WTC11 (cell line): ENCODE data around the gene PITPNC1. TPM values are rescaled to one million over a fixed set of nuclear protein-coding genes. Genes with fewer than 3 reads are reported as not detected.
"Not testable (repeated sequence)": the region's sequence is repeated elsewhere in the genome, so short reads cannot be mapped to it uniquely, and the experiment has no call there.

ENCODE experiments used
- ATAC-seq: fragments of 200-7000 bp; cut with Tn5 transposase; 2 replicates; pipeline ENCODE4 v1.10.0; 2021; ENCODE audit warnings: mild to moderate bottlenecking, moderate library complexity
- CTCF ChIA-PET: fragments of 300-600 bp; sonication (Branson Sonifier 250); formaldehyde crosslinking; loops from one replicate; lab custom pipeline; 2021; ENCODE audit warnings: antibody characterized with exemption; lab: Charles Lee
- POLR2A ChIA-PET: fragments of 350-600 bp; sonication (Branson Sonifier 250); formaldehyde crosslinking; loops from one replicate; lab custom pipeline; 2021; ENCODE audit warnings: antibody characterized with exemption; lab: Charles Lee
- DNase-seq: peaks from one replicate; pipeline ENCODE4 v3.0.0; 2021; ENCODE audit warnings: low spot score
- H3K27ac Mint-ChIP-seq: 2 replicates; pipeline ENCODE4 v1.8.0; 2021; ENCODE audit warnings: mixed read lengths
- H3K27me3 Mint-ChIP-seq: 2 replicates; pipeline ENCODE4 v1.8.0; 2021; ENCODE audit warnings: low read depth, mild to moderate bottlenecking, moderate library complexity, mixed read lengths
- H3K36me3 Mint-ChIP-seq: 2 replicates; pipeline ENCODE4 v1.8.0; 2021; ENCODE audit warnings: mixed read lengths
- H3K4me1 Mint-ChIP-seq: 2 replicates; pipeline ENCODE4 v1.8.0; 2022; ENCODE audit warnings: mixed read lengths
- H3K4me3 Mint-ChIP-seq: 2 replicates; pipeline ENCODE4 v1.8.0; 2021; ENCODE audit warnings: mild to moderate bottlenecking, moderate library complexity, mixed read lengths
- H3K9me3 Mint-ChIP-seq: 2 replicates; pipeline ENCODE4 v1.8.0; 2021; ENCODE audit warnings: mixed read lengths
- ATF1 ChIP-seq: sonication (generic); formaldehyde crosslinking; IDR thresholded peaks from 2 replicates; pipeline ENCODE4 v1.8.1; 2023; ENCODE audit warnings: mild to moderate bottlenecking, moderate library complexity, missing genetic modification reagents
- CBFB ChIP-seq: sonication (generic); formaldehyde crosslinking; IDR thresholded peaks from 2 replicates; pipeline ENCODE4 v1.8.1; 2022; ENCODE audit warnings: mild to moderate bottlenecking, low read depth, missing genetic modification reagents
- CREB1 ChIP-seq: sonication (generic); formaldehyde crosslinking; IDR thresholded peaks from 2 replicates; pipeline ENCODE4 v1.8.0; 2023; ENCODE audit warnings: mild to moderate bottlenecking, missing genetic modification reagents
- CREM ChIP-seq: sonication (generic); formaldehyde crosslinking; IDR thresholded peaks from 2 replicates; pipeline ENCODE4 v1.8.1; 2022; ENCODE audit warnings: mild to moderate bottlenecking, missing genetic modification reagents, moderate library complexity
- E2F5 ChIP-seq: sonication (generic); formaldehyde crosslinking; IDR thresholded peaks from 2 replicates; pipeline ENCODE4 v1.8.1; 2022; ENCODE audit warnings: mild to moderate bottlenecking, moderate library complexity, missing genetic modification reagents
- ETV6 ChIP-seq: sonication (generic); formaldehyde crosslinking; IDR thresholded peaks from 2 replicates; pipeline ENCODE4 v1.8.1; 2022; ENCODE audit warnings: mild to moderate bottlenecking, missing genetic modification reagents
- HMGA2 ChIP-seq: fragments of 250-450 bp; sonication (Bioruptor Pico); IDR thresholded peaks from 2 replicates; pipeline ENCODE4 v1.4.0; 2021; ENCODE audit warnings: mild to moderate bottlenecking, moderate library complexity
- JUN ChIP-seq: sonication (generic); formaldehyde crosslinking; IDR thresholded peaks from 2 replicates; pipeline ENCODE4 v1.8.0; 2023; ENCODE audit warnings: mild to moderate bottlenecking, missing genetic modification reagents
- KAT7 ChIP-seq: sonication (generic); formaldehyde crosslinking; IDR thresholded peaks from 2 replicates; pipeline ENCODE4 v1.8.1; 2023; ENCODE audit warnings: missing genetic modification reagents, mild to moderate bottlenecking, borderline replicate concordance
- MXD4 ChIP-seq: fragments of 250-450 bp; sonication (Bioruptor Pico); IDR thresholded peaks from 2 replicates; pipeline ENCODE4 v1.8.0; 2021; ENCODE audit warnings: mild to moderate bottlenecking, moderate library complexity, borderline replicate concordance
- NR1H2 ChIP-seq: sonication (generic); formaldehyde crosslinking; IDR thresholded peaks from 2 replicates; pipeline ENCODE4 v1.9.0; 2021; ENCODE audit warnings: mild to moderate bottlenecking, moderate library complexity, missing genetic modification reagents
- TCF7 ChIP-seq: sonication (generic); formaldehyde crosslinking; IDR thresholded peaks from 2 replicates; pipeline ENCODE4 v1.8.0; 2022; ENCODE audit warnings: mild to moderate bottlenecking, low read depth, missing genetic modification reagents, moderate library complexity
- TEAD4 ChIP-seq: sonication (generic); formaldehyde crosslinking; IDR thresholded peaks from 2 replicates; pipeline ENCODE4 v1.8.0; 2022; ENCODE audit warnings: mild to moderate bottlenecking, missing genetic modification reagents
- ZNF138 ChIP-seq: sonication (generic); formaldehyde crosslinking; conservative IDR thresholded peaks from 2 replicates; pipeline ENCODE4 v1.8.1; 2022; ENCODE audit warnings: mild to moderate bottlenecking, moderate library complexity, missing genetic modification reagents
- ZNF263 ChIP-seq: sonication (generic); formaldehyde crosslinking; IDR thresholded peaks from 2 replicates; pipeline ENCODE4 v1.8.1; 2022; ENCODE audit warnings: low read depth, mild to moderate bottlenecking, moderate library complexity, missing genetic modification reagents
- ZNF317 ChIP-seq: sonication (generic); formaldehyde crosslinking; IDR thresholded peaks from 2 replicates; pipeline ENCODE4 v1.8.1; 2023; ENCODE audit warnings: low read depth, mild to moderate bottlenecking, moderate library complexity, missing genetic modification reagents, borderline replicate concordance
- ZNF416 ChIP-seq: fragments of 250-450 bp; sonication (Bioruptor Pico); IDR thresholded peaks from 2 replicates; pipeline ENCODE4 v1.9.0; 2021; ENCODE audit warnings: mild to moderate bottlenecking, inconsistent platforms
- ZNF532 ChIP-seq: fragments of 250-450 bp; sonication (Bioruptor Pico); IDR thresholded peaks from 2 replicates; pipeline ENCODE4 v1.9.0; 2021; ENCODE audit warnings: mild to moderate bottlenecking, borderline replicate concordance
- ZNF671 ChIP-seq: fragments of 250-450 bp; sonication (Bioruptor Pico); IDR thresholded peaks from 2 replicates; pipeline ENCODE4 v1.8.0; 2021; ENCODE audit warnings: mild to moderate bottlenecking
- ZSCAN18 ChIP-seq: fragments of 250-450 bp; sonication (Bioruptor Pico); IDR thresholded peaks from 2 replicates; pipeline ENCODE4 v2.1.2; 2022; ENCODE audit warnings: mild to moderate bottlenecking, moderate library complexity
- total RNA-seq: library from RNA; stranded (reverse); gene quantifications from 3 replicates; pipeline ENCODE4 v1.2.3, GENCODE V29; 2021
- TF ChIP-seq, protein P1 (sequence below): sonication (generic); formaldehyde crosslinking; IDR thresholded peaks from 2 replicates; pipeline ENCODE4 v1.8.1; 2023; ENCODE audit warnings: mild to moderate bottlenecking, missing genetic modification reagents, moderate library complexity
- TF ChIP-seq, protein P2 (sequence below): sonication (generic); formaldehyde crosslinking; IDR thresholded peaks from 2 replicates; pipeline ENCODE4 v1.8.1; 2023; ENCODE audit warnings: mild to moderate bottlenecking, missing genetic modification reagents, moderate library complexity
- TF ChIP-seq, protein P3 (sequence below): sonication (generic); formaldehyde crosslinking; IDR thresholded peaks from 2 replicates; pipeline ENCODE4 v1.8.1; 2022; ENCODE audit warnings: mild to moderate bottlenecking, missing genetic modification reagents, moderate library complexity, borderline replicate concordance

Gene PITPNC1
- total RNA-seq, 1 experiment from 2014 or later = 39.8 TPM

DNA sequence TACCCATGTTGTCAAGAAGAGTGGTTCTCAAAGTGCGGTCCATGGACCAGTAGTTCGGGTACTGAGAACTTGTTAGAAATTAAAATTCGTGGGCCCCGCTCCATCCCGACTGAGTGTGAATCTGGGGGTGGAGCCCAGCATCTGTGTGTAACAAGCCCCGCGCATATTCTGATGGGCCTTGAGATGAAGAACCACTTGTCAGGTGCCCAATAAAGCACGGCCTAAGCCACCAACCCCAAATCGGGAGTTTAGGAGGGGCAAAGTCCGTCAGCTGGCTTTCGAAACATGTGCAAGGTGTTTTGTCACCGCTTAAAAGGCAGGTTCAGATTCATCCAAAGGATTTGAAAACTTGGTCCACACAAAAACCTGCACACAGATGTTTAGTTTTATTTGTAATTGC is 40.2 kb upstream of the PITPNC1 start:
- no peak for DNase-seq
- ChIA-PET POLR2A (interaction anchor here (0.7 kb wide), 1 partner anchor 1000 kb away, joined by 3 read pairs; no protein-coding TSS in a partner anchor), CTCF (interaction anchor here (1.3 kb wide), 1 partner anchor 23 kb away, joined by 3 read pairs; no protein-coding TSS in a partner anchor)
- no peak overlapping the region for H3K4me3 Mint-ChIP-seq
- TF ChIP-seq ZNF532 (CRISPR knock-in tag) (no peak), ZNF263 (CRISPR knock-in tag) (no peak), HMGA2 (CRISPR knock-in tag) (no peak), ZSCAN18 (CRISPR knock-in tag) (no peak), ZNF317 (CRISPR knock-in tag) (no peak), CREB1 (no peak), ZNF416 (CRISPR knock-in tag) (no peak), ETV6 (CRISPR knock-in tag) (no peak), CBFB (CRISPR knock-in tag) (no peak), E2F5 (CRISPR knock-in tag) (no peak), TCF7 (no peak)
- TF ChIP-seq, protein P1, sequence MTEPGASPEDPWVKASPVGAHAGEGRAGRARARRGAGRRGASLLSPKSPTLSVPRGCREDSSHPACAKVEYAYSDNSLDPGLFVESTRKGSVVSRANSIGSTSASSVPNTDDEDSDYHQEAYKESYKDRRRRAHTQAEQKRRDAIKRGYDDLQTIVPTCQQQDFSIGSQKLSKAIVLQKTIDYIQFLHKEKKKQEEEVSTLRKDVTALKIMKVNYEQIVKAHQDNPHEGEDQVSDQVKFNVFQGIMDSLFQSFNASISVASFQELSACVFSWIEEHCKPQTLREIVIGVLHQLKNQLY (CRISPR knock-in tag) = no peak
- H3K4me1 Mint-ChIP-seq = peaks cover 5% of the 10 kb centered on the region; the same call in 1 of the 2 replicates
- H3K36me3 Mint-ChIP-seq = peaks cover 21% of the 10 kb centered on the region
- peak overlapping the region; percentile 66; the same call in 1 of the 2 replicates for H3K27ac Mint-ChIP-seq
- peaks cover 4% of the 10 kb centered on the region; the same call in 1 of the 2 replicates for H3K9me3 Mint-ChIP-seq
- ATAC-seq = no peak
- H3K27me3 Mint-ChIP-seq = no peaks in the 10 kb centered on the region

DNA sequence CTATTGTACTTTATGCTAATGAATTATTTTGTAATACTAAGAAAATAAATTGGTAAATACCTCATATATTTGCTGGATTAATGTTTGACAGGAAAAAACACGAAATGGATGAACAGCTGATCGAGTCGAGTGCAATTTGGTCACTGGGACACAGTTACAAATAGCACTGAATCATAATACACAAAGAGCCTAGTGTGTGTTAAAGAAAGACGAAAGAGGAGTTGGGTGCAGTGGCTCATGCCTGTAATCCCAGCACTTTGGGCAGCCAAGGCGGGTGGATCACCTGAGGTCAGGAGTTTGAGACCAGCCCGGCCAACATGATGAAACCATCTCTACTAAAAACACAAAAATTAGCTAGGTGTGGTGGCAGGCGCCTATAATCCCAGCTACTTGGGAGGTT is 38.7 kb upstream of the PITPNC1 start:
- ATAC-seq, H3K27me3 Mint-ChIP-seq, H3K4me1 Mint-ChIP-seq, DNase-seq, H3K27ac Mint-ChIP-seq, H3K4me3 Mint-ChIP-seq, H3K9me3 Mint-ChIP-seq: not testable (repeated sequence)
- H3K36me3 Mint-ChIP-seq = peaks cover 35% of the 10 kb centered on the region
- CTCF ChIA-PET = interaction anchor here (1.0 to 1.3 kb wide), 2 partner anchors 21 to 117 kb away, joined by 3 to 4 read pairs; no protein-coding TSS in a partner anchor
- POLR2A ChIA-PET = interaction anchor here (0.6 kb wide), 1 partner anchor 123 kb away, joined by 4 read pairs; no protein-coding TSS in a partner anchor

GRCh38 chr17:67343237-67343636 is 33.8 kb upstream of the PITPNC1 start:
- CTCF ChIA-PET = no interaction called here
- no peak for TF ChIP-seq CREM (CRISPR knock-in tag)
- no peak for TF ChIP-seq MXD4 (CRISPR knock-in tag)
- no peak for TF ChIP-seq JUN (CRISPR knock-in tag)
- TF ChIP-seq KAT7 (CRISPR knock-in tag) = no peak
- TF ChIP-seq, protein P2, sequence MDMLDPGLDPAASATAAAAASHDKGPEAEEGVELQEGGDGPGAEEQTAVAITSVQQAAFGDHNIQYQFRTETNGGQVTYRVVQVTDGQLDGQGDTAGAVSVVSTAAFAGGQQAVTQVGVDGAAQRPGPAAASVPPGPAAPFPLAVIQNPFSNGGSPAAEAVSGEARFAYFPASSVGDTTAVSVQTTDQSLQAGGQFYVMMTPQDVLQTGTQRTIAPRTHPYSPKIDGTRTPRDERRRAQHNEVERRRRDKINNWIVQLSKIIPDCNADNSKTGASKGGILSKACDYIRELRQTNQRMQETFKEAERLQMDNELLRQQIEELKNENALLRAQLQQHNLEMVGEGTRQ (CRISPR knock-in tag) = no peak
- TF ChIP-seq NR1H2 = no peak
- TF ChIP-seq, protein P3, sequence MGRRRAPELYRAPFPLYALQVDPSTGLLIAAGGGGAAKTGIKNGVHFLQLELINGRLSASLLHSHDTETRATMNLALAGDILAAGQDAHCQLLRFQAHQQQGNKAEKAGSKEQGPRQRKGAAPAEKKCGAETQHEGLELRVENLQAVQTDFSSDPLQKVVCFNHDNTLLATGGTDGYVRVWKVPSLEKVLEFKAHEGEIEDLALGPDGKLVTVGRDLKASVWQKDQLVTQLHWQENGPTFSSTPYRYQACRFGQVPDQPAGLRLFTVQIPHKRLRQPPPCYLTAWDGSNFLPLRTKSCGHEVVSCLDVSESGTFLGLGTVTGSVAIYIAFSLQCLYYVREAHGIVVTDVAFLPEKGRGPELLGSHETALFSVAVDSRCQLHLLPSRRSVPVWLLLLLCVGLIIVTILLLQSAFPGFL (CRISPR knock-in tag) = no peak
- TF ChIP-seq ZNF138 (CRISPR knock-in tag) = no peak
- no peak for TF ChIP-seq ATF1 (CRISPR knock-in tag)
- no peak for TF ChIP-seq ZNF671 (CRISPR knock-in tag)
- no peak for TF ChIP-seq TEAD4 (CRISPR knock-in tag)

More at GRCh38 chr17:67343237-67343636, 33.8 kb upstream of the PITPNC1 start:
- peak overlapping the region; percentile 33; the same call in 1 of the 2 replicates for H3K27ac Mint-ChIP-seq
- H3K36me3 Mint-ChIP-seq = peaks cover 74% of the 10 kb centered on the region
- no peaks in the 10 kb centered on the region for H3K27me3 Mint-ChIP-seq
- DNase-seq (no peak), ATAC-seq (no peak)
- POLR2A ChIA-PET = no interaction called here
- H3K9me3 Mint-ChIP-seq = no peaks in the 10 kb centered on the region
- H3K4me1 Mint-ChIP-seq = no peaks in the 10 kb centered on the region
- H3K4me3 Mint-ChIP-seq = no peak overlapping the region
